Midbrain (tissue), 1 donor: ENCODE results near the gene DCTN5.
A peak's percentile ranks its signal among the peaks of the same experiment; 100 is the strongest.
"Not testable (repeated sequence)": the region's sequence is repeated elsewhere in the genome, so short reads cannot be mapped to it uniquely, and the experiment has no call there.

Source experiments
- DNase-seq: peaks from one replicate; lab custom pipeline; 2025; lab: John Stamatoyannopoulos, UW

Gene DCTN5

DNA sequence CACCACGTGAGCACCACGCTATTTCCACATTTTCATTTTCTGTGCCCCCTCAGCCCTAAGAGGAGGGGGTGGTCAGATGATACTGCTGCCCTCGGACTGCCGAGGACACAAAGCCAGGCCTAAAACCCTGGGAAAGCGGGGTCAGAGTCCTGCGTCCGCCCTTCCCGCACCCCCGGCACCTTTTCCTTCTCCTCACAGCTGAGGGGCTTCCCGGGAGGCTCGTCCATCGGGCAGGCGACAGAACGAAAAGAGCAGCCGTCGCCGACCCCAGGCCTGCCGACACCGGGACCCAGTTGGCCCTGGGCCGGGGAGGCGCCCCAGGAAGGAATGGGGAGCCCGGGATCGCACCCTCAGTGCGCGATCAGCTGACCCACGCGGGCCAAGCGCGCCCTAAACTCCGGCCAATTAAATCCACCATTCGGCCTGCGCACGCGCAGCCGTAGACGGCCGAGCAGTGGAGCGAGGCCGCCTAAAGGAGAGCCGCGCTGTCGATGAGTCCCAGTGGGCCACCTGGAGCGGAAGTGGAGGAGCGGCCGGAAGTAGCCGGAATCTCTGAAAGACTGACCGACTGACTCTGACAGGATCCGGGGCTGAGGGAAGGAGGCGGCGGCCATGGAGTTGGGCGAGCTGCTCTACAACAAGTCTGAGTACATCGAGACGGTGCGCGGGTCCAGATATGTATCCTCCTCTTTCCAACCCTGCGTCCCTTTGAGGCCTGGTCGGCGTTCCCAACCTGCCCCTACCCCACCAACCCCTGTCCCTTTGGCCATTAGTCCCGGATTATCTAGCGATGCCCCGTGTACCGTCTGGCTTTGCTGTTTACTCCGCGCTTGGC, at the start of gene DCTN5, which contains the start of gene PALB2:
Gene DCTN5, plus strand, starts transcription at position 536 of the 835 bp plus-strand sequence. Its CDS starts 77 bp downstream, at position 613.
Gene PALB2, minus strand, starts transcription at position 380 of the 835 bp plus-strand sequence. Its CDS starts 153 bp downstream, at position 227.
- peak; percentile 96 for DNase-seq

DNA sequence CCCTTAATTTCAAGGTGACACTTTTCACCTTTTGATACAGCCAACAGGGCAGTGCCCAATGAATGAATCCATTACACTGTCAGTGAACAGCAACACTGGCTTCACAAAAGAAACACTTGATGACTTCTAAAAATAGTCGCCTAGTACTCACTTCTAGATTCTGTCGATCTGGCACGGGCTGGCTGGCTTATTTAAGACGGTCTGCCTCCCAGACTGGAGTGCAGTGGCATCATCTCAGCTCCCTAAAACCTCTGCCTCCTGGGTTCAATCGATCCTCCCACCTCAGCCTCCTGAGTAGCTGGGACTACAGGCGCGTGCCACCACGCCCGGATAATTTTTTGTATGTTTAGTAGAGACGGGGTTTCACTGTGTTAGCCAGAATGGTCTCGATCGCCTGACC, 47.1 kb upstream of the DCTN5 start:
- DNase-seq, result no peak

DNA sequence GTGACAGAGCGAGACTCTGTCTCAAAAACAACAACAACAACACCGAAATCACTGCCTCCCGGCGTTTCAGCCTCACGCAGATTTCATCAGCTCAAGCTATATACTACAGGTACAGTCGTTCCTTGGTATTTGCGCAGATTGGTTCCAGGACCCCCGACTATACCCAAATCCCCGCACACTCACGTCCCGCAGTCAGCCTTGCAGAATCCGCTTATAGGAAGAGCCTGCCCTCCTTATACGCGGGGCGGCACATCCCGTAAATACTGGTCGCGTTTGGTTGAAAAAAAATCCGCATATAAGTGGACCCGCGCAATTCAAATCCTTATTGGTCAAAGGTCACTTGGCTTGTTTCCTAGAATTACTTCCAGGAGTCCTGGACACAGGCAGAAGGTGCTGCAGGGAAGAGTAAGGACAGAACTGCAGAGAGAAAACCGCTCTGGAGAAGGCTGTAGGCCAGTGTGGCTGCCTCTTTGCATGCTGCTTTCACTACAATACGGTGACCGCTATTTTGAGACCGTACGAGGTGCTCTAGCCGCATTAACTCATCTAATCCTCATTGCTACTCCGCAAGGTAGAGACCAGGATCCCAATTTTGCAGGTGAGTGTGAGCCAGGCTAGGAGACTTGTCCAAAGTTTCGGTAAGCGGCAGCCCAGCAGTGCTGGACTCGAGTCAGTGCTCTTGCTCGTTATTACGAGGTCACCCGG, 45.9 kb upstream of the DCTN5 start:
- no peak for DNase-seq

DNA sequence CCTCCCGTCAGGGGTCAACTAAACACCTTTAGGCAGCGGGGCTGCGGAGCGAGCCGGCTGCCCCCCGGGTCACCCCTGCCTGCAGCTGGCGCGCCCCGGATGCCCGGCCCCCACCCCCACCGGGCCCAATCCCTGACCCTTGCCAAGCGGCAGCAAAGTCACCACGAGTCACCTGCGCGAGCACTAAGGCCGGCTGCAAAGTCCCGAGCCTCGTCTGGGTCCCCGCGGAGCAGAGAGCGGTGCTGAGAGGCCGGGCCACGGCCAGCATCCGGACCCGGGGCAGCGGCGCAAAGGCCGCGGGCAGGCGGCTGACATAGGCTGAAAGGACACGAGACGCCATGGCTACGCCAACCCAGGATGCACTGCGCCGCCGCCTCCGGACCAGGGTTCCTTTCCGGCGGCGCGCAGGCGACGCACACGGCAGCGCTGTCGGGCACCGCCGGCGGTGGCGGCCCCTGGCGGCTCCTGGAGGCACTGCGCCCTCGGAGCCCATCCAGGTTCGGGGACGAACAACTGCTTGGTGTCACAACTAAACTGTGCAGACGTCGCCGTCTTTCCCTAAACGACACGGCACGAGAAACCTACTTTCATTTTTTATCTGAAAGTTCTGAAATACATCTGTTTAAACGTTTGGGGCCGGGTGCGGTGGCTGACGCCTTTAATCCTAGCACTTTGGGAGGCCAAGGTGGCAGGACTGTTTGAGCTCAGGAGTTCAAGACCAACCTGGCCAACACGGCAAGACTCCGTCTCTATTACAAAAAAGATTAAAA, 45.1 kb upstream of the DCTN5 start, which contains the start of gene NDUFAB1:
Gene NDUFAB1, minus strand, starts transcription at position 366 of the 770 bp plus-strand sequence. Its CDS starts 26 bp downstream, at position 340.
- DNase-seq, result peak; percentile 93

DNA sequence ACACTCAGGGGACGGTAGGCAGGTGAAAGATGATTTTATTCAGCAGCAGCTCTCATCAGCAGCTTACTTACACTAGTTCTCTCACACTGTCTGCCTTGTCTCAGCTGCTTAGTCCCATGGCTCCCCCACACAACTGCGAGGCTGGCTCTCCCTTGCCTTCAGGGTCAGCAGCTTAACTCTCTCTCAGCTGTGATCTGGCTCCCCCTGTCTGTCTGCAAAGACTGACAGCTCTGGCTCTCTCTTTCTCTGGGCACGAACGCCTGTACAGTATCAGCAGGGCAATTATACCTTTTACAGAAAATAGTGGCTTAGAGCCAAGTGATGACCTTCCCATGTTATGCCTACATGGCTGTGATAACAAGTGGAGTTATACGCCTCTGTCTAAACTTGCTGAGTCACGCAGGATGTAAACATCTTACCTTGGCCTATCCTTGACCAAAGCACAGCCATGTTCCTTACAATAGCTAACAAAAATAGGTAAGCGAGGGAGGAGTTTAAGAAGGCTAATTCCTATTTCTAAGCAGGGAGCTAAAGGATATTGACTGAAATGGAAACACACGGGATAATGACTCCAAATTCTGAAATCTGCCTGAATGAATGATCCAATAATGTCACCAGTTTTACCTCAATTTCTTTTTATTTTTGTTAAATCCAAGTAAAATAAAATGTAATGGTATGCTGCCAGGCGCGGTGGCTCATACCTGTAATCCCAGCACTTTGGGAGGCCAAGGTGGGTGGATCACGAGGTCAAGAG, 44.1 kb upstream of the DCTN5 start:
- no peak for DNase-seq

DNA sequence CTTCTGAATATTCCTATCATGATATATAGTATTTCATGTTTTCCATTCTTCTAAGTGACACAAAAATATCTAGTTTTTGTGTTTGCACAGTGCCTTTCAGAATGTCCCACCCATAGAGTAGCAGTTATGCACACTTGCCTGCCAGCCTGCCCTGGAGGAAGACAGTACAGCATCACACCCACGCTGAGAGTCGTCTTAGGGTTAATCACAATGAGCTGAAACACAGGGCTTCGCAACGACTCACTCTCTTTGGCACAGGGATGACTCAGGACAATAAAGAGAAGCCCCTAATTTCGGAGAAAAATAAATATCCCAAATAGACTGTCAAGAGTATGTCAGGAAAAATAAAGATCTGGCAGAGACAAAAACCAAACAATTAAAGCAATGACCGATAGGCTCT, 33.5 kb upstream of the DCTN5 start:
- DNase-seq, result no peak

DNA sequence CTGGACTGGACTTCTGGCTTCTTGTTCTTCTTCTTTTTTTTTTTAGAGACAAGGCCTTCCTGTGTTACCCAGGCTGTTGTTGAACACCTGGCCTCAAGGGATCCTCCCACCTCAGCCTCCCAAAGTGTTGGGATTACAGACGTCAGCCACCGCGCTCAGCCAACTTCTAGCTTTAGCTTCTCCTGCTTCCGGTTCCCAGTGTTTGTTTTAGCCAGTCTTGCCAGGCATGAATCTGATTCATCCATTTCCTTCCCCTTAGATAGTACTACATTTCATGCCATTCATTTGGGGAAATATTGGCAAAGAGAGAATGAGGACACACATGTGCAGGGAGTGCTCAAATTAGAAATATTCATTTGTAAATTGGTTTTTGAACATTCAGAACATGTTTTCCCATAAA, 33.1 kb upstream of the DCTN5 start:
- no peak for DNase-seq

DNA sequence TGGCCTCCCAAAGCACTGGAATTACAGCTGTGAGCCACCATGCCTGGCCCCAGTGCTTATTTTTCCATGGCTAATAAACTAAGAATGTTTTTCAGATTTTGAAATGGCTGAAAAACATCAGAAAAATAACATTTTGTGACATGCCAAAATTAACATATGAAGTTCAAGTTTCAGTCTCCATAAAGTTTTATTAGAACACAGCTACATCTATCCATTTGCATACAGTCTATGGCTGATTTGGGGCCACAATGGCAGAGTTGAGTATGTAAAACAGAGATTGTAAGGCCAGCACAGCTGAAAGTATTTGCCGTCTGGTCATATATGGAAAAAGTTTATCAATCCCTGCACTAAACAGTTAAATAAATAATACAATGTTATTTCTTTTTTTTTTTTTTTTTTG, 31.3 kb upstream of the DCTN5 start:
- DNase-seq, result no peak

DNA sequence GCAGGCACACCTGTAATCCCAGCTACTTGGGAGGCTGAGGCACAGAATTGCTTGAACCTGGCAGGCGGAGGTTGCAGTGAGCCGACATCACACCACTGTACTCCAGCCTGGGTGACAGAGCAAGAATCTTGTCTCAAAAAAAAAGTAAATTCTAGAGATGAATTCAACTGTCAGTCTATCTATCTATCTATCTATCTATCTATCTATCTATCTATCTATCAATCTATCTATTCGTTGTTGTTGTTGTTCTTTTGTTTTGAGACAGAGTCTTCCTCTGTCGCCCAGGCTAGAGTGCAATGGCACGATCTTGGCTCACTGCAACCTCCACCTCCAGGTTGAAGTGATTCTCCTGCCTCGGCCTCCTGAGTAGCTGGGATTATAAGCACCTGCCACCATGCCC, 30.4 kb upstream of the DCTN5 start:
- DNase-seq, result not testable (repeated sequence)

DNA sequence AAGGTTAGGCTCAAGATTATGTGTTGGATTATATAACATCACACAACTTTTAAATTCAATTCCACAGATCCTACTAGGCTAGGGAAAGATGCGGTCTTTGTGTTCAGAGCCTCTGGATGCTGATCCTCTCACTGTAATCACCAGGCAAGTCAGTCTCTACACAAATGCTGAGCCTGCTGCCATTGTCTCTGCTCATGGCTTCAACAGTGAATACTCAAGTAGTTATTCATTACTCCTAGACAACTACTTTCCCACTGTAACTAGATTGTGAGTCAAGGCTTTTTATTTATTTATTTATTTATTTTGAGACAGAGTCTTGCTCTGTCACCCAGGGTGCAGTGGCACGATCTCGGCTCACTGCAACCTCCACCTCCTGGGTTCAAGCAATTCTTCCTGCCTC, 29.3 kb upstream of the DCTN5 start:
- no peak for DNase-seq

DNA sequence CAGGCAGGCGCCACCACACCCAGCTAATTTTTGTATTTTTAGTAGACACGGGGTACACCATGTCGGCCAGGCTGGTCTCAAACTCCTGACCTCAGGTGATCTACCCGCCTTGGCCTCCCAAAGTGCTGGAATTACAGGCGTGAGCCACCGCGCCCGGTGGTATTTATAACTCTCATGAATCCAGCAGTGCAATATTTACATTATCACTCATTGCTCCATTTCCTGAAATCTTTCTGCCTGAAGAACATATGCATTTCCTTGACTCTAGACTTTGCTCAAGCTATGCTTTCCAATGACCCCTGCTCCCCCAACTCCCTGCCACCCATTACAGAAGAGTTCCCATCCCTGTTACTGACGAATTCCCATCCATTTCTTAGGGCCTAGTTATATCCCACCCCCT, 25.5 kb upstream of the DCTN5 start:
- DNase-seq, result no peak

DNA sequence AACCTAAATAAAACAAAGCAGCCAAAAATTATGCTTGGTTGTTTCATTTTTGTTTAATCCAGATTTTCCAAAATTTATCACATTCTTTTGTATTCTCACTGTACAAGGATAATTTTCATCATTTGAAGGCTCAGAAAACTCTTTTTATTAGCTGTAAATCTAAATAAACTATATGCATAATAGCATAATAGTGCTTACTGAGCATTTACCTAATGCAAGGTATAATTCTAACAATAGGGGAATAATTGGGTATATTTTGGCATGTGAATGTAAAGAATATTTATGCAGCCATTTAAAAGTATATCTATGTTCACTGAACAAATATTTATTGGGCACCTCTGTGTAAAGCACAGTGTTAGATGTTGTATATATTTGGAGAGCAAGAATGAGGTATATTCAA, 17.2 kb upstream of the DCTN5 start:
- DNase-seq, result no peak

DNA sequence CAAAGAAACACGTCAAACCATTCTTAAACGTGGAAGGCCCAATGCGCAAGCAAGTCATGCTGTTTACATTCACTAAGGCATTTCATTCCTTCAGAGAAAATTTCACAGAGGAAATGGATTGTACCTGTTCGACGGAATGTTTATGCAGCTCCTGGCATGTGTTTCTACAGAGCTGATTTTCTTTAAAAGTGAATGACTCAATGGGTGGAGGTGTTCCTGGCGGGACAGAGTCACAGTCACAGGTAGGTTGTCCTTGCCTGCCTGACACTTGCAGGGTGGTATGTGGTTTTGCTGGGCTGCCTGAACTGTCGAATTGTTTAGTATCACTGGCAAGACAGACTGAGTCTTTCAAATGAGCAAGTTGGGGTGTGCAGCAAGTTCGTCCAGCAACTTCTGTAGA, 11.8 kb upstream of the DCTN5 start:
- DNase-seq, result no peak

DNA sequence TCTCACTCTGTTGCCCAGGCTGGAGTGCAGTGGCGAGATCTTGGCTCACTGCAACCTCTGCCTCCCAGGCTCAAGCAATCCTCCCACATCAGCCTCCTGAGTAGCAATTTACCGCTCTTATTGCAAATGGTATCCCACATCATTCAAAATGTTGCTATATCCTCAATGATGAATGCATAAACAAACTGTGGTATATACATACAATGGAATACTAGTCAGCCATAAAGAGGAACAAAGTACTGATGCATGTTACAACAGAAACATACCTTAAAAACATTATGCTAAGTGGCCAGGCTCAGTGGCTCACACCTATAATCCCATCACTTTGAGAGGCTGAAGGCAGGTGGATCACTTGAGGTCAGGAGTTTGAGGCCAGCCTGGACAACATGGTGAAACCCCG, 9.4 kb upstream of the DCTN5 start:
- DNase-seq, result not testable (repeated sequence)

DNA sequence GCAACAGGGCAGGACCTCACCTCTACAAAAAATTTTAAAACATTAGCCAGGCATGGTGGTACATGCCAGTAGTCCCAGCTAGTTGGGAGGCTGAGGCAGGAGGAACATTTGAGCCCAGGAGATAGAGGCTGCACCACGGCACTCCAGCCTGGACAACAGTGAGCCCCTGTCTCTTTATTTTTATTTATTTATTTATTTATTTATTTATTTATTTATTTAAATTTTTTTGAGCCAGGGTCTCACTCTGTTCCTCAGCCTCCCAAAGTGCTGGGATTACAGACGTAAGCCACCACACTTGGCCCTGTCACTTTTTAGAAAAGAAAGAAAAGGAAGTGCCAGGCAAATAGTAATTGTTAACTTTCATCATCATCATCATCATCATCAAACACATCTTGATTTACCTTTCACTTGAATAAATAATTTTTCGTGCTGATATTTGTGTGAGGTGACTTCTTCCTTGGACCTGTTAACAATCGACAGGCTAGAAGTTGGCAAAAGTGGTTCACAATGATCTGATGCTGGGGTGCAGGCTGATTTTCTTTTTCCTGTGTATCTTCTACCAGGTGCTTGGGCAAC, 6.7 kb upstream of the DCTN5 start:
- DNase-seq, result no peak

DNA sequence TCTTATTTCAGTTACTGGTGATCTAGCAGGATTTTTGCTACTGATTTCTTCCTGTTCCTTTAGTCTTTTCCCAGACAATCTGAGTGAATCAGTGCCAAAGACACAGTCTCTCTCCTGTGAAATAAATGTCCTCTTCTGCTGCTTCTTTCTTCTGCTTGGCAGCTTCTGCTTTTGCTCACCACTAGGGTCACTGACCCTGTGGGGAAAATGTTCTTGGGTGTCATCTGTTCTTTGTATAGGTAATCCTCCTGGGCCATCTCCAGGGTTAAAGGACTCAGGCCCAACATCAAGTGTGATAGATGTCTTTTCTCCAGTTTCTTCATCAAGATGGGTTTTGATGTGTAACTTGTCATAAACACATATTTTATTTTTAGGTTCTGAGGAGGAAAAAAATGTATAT, 5.3 kb upstream of the DCTN5 start:
- DNase-seq, result no peak

DNA sequence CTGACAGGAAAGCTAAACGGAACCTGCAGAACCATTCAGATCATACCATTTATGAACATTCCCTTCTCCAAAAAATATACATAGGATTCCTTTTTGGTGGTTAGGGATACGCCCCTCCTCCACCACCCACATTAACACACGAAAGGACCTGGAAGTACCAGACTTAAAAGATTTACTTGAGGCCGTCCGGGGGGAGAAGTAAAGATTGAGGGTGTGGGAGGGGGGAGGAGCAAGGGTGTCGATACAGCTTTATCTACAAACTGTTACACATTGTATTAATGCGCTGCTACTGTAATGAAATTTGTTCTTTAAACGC, 693 bp upstream of the DCTN5 start:
- no peak for DNase-seq

DNA sequence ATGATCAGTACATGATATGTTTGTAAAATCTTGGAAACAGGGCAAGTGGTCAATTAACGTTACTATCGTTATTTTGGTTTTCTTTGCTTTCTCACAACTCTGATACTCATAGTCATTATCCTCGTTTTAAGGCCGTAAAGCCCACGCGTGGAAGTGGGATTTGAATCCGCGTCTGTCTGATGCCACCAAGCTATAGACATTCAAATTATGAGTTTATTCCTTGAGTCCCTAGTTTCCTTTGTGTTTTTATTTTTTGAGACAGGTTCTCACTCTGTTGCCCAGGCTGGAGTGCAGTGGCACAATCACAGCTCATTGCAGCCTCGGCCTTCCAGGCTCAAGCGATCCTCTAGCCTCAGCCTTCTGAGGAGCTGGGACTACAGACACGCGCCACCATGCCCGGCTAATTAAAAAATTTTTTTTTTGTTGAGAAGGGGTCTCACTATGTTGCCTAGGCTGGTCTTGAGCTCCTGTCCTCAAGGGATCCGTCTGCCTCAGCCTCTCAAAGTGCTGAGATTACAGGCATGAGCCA, 1.0 kb downstream of the DCTN5 start:
- DNase-seq, result no peak

DNA sequence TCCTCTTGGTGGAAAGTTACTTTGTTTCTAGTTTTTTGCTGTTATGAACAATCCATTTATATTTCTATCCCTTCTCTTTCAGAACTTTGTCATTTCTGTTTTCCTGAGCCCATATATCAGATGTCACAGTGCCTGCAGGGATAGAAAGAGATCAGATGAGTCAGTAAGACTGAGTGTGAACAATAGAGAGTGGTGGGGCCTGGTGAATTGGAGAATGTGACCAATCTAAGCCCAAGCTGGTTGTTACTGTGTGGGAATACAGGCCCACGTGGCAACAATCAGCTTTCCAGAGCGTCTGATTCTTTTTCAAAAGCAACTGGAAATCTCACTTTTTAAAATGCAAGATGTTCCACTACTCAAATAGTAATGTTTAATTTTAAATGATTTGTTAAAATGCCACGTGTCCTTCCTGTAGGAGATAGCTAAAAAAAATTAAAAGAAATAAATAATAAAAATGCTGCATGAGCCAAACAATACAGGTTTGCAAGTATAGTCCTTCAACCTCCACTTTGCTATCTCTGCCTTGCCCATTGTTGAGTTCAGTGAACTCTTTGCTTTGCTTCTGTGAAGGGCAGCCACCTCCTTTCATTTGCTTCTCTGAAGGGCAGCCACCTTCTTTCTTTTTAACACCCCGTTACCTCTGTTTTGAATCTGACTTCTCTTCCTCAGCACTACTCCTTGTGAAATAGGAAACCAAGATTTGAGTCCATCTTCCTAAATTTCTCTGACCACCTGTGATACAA, 9.6 kb downstream of the DCTN5 start:
- DNase-seq, result no peak

DNA sequence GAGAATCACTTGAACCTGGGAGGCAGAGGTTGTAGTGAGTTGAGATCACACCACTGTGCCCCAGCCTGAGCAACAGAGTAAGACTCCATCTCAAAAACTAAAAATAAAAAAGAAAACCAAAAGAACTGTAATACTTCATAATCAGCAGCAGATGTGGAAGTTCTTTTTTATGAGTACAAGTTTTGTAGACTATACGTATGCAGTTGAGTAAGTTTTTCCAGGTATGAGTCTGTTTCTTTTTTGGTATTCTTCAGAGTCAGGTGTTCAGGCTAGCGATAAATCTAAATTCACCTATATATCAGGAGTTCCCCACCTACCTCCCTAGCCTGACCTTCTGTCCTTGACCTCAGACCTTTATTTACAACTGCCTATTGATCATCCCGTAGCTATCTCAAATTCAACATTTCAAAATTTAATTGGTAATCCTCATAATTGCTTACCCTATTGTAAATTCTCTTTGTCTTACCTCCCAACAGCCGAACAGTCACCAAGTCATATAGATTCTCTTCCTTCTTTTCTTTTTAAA, 10.7 kb downstream of the DCTN5 start:
- DNase-seq, result no peak
